GM19463 (cell line): ENCODE measurements around the gene PRB3.

Experiments used
- ATAC-seq: cut with Tn5 transposase; IDR thresholded peaks from one replicate; pipeline ENCODE4 v1.9.1; 2021; ENCODE audit warnings: mild to moderate bottlenecking, moderate library complexity; ENCODE audit not compliant: unreplicated experiment

PRB3 gene

GRCh38 chr12:11269607-11270006 is at the start of gene PRB3:
PRB3 (minus strand) TSS chr12:11269707; CDS start chr12:11269669, 38 bp downstream.
- ATAC-seq: no peak

- no peak for ATAC-seq
Measured at GRCh38 chr12:11310336-11310735, 40.8 kb upstream of the PRB3 start, which contains the start of gene PRB4. PRB4 (minus strand) TSS chr12:11310436; CDS start chr12:11310398, 38 bp downstream.

- ATAC-seq: no peak
Measured at GRCh38 chr12:11307143-11307542, 37.6 kb upstream of the PRB3 start.

GRCh38 chr12:11273449-11273848 is 3.9 kb upstream of the PRB3 start:
- ATAC-seq: no peak

DNA sequence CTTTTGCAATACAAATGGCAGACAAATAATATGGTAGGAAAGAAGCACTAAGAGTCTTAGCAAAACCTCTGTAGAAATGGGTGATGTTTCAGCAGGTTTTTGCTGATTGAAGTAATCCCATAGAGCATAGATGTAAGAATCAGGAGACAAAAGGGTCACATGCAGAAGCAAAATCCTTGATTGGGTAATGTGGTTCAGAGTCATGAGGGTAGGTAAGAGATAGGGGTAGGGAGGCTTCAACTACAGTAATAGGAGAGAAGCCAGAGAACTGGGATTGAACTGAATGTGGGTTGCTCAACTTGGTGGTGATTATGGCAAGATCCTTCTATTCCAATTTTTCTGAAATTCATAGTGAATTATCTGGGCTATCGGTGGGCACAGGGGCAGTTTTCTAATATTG is 5.0 kb downstream of the PRB3 start:
- ATAC-seq: no peak

GRCh38 chr12:11246489-11246888 is 23.0 kb downstream of the PRB3 start:
- no peak for ATAC-seq

- ATAC-seq: no peak
Measured at GRCh38 chr12:11242656-11243055, 26.9 kb downstream of the PRB3 start.

- no peak for ATAC-seq
Measured at GRCh38 chr12:11240348-11240930, 29.1 kb downstream of the PRB3 start.

DNA sequence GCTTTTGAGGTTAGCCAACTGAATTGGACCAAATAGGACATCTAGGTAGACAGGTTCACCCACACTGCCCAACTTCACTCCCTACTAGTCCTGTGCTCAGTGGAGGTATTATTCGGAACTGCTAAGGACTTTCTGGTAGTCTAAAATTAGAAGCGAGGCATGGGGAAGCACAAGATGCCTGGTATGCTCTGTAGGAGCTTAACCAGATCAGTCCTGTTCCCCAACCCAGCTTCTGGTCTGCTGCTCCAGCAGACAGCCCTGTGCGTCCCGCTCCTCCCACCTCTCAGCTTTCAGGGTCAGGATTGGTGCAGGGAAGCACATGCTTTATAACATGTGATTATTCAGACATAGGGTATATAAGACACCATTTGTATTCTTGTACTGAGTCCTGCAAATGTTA is 31.2 kb downstream of the PRB3 start:
- no peak for ATAC-seq

DNA sequence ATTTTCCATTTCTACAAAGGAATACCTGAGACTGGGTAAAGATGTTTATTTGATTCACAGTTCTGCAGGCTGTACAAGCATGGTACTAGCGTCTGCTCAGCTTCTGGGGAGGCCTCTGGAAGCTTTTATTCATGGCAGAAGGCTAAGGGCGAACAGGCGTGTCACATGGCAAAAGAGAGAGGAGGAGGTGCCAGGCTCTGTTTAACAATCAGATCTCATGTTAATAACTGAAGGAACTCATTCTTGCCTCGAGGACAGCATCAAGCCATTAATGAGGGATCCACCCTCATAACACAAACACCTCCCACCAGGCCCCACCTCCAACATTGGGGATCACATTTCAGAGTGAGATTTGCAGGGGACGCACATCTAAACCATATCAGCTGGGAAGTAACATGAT is 36.0 kb downstream of the PRB3 start:
- no peak for ATAC-seq

DNA sequence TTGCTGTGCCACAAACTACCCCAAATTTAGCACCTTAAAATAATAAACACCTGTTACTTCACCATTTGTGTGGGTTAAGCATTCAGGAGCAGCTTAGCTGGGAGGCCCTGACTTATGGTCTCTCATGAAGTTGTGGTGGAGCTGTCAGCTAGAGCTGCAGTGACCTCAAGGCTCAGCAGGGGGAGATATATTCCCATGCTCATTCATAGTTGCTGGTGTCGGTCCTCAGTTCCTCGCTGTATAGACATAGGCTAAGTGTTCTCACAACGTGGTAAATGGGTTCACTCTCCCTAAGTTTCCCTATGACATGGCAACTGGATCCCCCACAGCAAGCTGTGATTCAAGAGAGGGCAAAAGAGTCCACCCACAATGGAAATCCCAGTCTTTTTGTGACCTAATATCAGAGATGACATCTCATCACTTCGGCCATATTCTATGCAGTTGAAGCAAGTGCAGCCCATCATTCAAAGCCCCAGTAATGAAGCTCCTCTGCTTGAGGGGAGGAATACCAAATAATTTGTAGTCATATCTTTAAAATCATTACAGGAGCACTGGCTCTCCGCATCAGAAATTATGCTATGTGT is 41.1 kb downstream of the PRB3 start:
- no peak for ATAC-seq

GRCh38 chr12:11227373-11227772 is 42.1 kb downstream of the PRB3 start:
- no peak for ATAC-seq
